Fibroblast of lung (primary cell): ENCODE data around the gene CLDN19.

Experiments used
- EZH2 ChIP-seq: IDR thresholded peaks from 2 replicates; pipeline ENCODE4 v1.5.1; 2012; ENCODE audit warnings: low read length, control low read depth, mild to moderate bottlenecking; ENCODE audit errors: missing control alignments
- TF ChIP-seq, protein P1 (sequence below), 2 donors: IDR thresholded peaks in 1 of 2; conservative IDR thresholded peaks in 1 of 2; 1 replicate in 1 of 2; 2 replicates in 1 of 2; pipeline ENCODE4 v1.5.1; 2011 to 2012; ENCODE audit warnings: low read length in 2 of 2, control low read depth in 1 of 2, inconsistent platforms in 1 of 2, low read depth in 1 of 2, mild to moderate bottlenecking in 1 of 2

GRCh38 chr1:42747125-42747524 is 7.1 kb upstream of the CLDN19 start:
- TF ChIP-seq, protein P1, sequence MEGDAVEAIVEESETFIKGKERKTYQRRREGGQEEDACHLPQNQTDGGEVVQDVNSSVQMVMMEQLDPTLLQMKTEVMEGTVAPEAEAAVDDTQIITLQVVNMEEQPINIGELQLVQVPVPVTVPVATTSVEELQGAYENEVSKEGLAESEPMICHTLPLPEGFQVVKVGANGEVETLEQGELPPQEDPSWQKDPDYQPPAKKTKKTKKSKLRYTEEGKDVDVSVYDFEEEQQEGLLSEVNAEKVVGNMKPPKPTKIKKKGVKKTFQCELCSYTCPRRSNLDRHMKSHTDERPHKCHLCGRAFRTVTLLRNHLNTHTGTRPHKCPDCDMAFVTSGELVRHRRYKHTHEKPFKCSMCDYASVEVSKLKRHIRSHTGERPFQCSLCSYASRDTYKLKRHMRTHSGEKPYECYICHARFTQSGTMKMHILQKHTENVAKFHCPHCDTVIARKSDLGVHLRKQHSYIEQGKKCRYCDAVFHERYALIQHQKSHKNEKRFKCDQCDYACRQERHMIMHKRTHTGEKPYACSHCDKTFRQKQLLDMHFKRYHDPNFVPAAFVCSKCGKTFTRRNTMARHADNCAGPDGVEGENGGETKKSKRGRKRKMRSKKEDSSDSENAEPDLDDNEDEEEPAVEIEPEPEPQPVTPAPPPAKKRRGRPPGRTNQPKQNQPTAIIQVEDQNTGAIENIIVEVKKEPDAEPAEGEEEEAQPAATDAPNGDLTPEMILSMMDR (conservative IDR thresholded peaks at IDR 0.05 in 1 of 2, IDR thresholded peaks at IDR 0.05 in 1 of 2; ENCODE audit: low read depth in 1 of 2, low read length in 2 of 2): peak; percentile 48 to 61
- TF ChIP-seq EZH2: no peak
